Measurements from ENCODE around the gene CPNE9.

Gene CPNE9

DNA sequence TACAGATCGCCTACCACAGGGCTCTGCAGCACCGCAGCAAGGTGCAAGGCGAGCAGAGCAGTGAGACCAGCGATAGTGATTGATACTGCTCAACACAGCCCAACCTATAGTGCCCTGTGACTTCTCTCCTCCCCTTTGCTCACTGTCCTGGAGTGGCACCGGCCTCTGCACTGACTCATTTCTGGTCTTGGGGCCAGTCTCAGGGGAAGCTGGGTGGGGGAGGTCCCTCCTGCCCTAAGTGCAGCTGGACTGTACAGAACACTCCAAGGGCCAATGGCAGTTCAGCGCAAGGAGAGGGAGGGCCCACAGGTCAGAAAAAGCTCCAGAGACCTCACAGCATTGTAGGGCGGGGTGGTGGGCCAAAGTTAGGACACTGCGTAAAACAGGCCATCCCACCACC is 43.6 kb downstream of the CPNE9 start:
- DNase-seq (ENCODE audit: low read depth) = peak; percentile 75
- TF ChIP-seq, protein P1, sequence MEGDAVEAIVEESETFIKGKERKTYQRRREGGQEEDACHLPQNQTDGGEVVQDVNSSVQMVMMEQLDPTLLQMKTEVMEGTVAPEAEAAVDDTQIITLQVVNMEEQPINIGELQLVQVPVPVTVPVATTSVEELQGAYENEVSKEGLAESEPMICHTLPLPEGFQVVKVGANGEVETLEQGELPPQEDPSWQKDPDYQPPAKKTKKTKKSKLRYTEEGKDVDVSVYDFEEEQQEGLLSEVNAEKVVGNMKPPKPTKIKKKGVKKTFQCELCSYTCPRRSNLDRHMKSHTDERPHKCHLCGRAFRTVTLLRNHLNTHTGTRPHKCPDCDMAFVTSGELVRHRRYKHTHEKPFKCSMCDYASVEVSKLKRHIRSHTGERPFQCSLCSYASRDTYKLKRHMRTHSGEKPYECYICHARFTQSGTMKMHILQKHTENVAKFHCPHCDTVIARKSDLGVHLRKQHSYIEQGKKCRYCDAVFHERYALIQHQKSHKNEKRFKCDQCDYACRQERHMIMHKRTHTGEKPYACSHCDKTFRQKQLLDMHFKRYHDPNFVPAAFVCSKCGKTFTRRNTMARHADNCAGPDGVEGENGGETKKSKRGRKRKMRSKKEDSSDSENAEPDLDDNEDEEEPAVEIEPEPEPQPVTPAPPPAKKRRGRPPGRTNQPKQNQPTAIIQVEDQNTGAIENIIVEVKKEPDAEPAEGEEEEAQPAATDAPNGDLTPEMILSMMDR (conservative IDR thresholded peaks at IDR 0.05; ENCODE audit: control insufficient read depth, insufficient read depth, low read depth, low read length) = no peak
- H3K4me3 ChIP-seq (ENCODE audit: control insufficient read depth, low read depth, low read length) = no peak overlapping the region

DNA sequence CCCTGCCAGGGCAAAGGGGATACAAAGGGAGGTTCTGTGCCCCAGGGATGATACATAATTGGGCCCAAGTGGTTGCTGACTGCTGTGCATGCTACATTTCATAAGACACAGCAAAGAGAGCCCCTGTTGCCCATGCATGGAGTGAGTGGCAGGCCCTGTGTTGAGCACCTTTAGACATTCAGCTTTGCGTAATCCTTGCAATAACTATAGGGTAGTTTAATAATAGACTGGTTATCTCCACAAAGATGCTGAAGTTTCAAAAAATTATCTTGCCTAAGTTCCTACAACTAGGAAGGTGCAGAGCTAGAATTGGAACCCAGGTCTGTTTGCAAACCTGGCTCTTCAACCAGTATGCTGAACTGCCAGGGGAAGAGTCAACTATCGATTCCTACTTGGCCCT is 44.4 kb downstream of the CPNE9 start:
- TF ChIP-seq, protein P1 (conservative IDR thresholded peaks at IDR 0.05; ENCODE audit: control insufficient read depth, insufficient read depth, low read depth, low read length) = no peak
- DNase-seq (ENCODE audit: low read depth) = no peak

DNA sequence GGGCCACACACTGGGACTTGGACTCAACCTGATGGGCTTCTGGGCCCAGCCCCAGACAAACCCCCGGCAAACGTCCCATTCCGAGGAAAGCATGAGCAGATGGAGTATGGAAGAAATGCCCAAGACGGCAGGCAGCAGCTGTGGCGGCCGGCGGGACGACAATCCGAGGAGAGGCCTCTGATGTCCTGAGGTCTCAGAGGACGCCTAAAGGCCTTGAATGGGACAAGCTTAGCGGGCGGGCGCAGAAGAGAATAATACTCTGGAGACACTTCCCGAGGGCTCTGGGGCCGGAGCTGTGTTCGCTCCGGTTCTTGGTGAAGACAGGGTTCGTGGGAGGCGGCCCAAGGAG is 45.6 kb downstream of the CPNE9 start:
- peak overlapping the region; percentile 90 for H3K4me3 ChIP-seq (ENCODE audit: control insufficient read depth, low read depth, low read length)
- no peak for DNase-seq (ENCODE audit: low read depth)
- TF ChIP-seq, protein P1 (conservative IDR thresholded peaks at IDR 0.05; ENCODE audit: control insufficient read depth, insufficient read depth, low read depth, low read length) = no peak

More for the DNA sequence above, 44.4 kb downstream of the CPNE9 start:
- no peak overlapping the region for H3K4me3 ChIP-seq (ENCODE audit: control insufficient read depth, low read depth, low read length)

DNA sequence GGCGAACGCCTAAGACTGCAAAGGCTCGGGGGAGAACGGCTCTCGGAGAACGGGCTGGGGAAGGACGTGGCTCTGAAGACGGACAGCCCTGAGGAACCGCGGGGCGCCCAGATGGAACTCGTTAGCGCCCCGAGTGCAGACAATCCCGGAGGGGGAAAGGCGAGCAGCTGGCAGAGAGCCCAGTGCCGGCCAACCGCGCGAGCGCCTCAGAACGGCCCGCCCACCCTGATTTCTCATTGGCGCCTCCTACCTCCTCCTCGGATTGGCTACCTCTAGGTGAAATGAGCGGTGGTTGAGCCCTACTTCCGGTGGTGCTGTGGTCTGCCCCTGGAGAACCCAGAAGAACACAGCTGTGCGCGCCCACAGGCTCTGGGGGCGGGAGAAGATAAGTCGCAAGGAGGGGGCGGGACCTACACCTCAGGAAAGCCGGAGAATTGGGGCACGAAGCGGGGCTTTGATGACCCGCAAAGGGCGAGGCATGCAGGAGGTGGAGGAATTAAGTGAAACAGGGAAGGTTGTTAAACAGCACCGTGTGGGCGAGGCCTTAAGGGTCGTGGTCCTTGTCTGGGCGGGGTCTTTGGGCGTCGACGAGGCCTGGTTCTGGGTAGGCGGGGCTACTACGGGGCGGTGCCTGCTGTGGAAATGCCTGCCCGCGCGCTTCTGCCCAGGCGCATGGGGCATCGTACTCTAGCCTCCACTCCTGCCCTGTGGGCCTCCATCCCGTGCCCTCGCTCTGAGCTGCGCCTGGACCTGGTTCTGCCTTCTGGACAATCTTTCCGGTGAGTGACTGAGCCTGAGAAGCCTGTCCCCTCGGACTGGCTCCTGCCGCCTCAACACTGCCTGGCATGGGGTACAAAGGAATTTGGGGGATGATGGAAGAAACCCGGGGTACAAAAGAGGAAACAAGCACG is 46.3 kb downstream of the CPNE9 start, which contains the start of gene OGG1:
Gene OGG1 (plus strand): TSS at position 308 of the 911 bp plus-strand sequence. CDS start 335 bp downstream, at position 643.
- DNase-seq (ENCODE audit: low read depth) = peak; percentile 99
- TF ChIP-seq, protein P1 (conservative IDR thresholded peaks at IDR 0.05; ENCODE audit: control insufficient read depth, insufficient read depth, low read depth, low read length) = no peak
- peak within 1 kb of the TSS; percentile 90 for H3K4me3 ChIP-seq (ENCODE audit: control insufficient read depth, low read depth, low read length)

DNA sequence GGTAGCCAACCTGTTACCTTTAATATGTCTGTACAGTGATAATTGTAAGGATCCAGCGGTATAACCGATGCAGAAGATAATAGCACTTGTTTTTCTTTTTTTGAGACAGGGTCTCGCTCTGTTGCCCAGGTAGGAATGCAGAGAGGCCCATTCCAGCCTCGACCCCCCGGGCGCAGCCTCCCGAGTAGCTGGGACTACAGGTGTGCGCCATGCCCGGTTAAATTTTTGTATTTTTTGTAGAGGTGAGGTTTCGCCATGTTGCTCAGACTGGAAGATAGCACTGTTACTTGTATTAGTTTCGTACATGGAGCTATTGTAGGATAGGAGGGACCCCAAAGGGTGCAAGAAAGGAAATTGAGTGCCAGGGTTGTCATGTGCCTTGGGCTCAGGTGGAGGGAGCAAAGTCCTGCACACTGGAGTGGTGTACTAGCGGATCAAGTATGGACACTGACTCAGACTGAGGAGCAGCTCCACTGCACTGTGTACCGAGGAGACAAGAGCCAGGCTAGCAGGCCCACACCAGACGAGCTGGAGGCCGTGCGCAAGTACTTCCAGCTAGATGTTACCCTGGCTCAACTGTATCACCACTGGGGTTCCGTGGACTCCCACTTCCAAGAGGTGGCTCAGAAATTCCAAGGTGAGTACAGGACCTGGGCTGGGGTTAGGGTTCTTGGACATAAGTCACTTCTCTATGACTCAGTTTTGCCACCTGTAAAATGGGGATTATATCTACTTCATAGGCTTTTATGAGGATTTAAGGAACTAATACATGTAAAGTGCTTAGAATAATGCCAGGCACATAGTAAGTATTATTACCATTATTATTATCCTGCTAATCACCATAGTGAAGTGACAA is 47.2 kb downstream of the CPNE9 start:
- TF ChIP-seq, protein P1 (conservative IDR thresholded peaks at IDR 0.05; ENCODE audit: control insufficient read depth, insufficient read depth, low read depth, low read length) = no peak
- peak overlapping the region; percentile 90 for H3K4me3 ChIP-seq (ENCODE audit: control insufficient read depth, low read depth, low read length)
- peak; percentile 54 for DNase-seq (ENCODE audit: low read depth)

DNA sequence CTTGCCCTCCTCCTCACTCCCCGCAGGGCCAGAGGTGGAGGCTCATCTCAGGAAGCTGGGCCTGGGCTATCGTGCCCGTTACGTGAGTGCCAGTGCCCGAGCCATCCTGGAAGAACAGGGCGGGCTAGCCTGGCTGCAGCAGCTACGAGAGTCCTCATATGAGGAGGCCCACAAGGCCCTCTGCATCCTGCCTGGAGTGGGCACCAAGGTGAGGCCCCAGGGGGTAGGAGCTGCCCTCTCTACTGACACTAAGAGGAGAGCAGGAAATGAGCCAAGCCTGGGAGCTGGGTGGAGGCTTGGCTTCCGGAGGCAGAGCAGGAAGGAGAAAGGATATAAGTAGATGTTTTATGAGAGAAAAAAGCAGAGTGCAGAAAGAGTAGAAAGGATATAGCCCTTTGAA is 51.0 kb downstream of the CPNE9 start:
- DNase-seq (ENCODE audit: low read depth) = no peak
- no peak overlapping the region for H3K4me3 ChIP-seq (ENCODE audit: control insufficient read depth, low read depth, low read length)
- TF ChIP-seq, protein P1 (conservative IDR thresholded peaks at IDR 0.05; ENCODE audit: control insufficient read depth, insufficient read depth, low read depth, low read length) = no peak

Measured in fibroblast of mammary gland (primary cell).